ENCODE measurements around the gene RPE.

RPE gene

GRCh38 chr2:210003359-210003758 is 921 bp downstream of the RPE start:
- DNase-seq = no peak

- DNase-seq = no peak
These were observed 2.4 kb downstream of the RPE start for GRCh38 chr2:210004881-210005280.

GRCh38 chr2:210007895-210008294 is 5.5 kb downstream of the RPE start:
- no peak for DNase-seq

- DNase-seq = no peak
These were observed 6.7 kb downstream of the RPE start for GRCh38 chr2:210009126-210009525.

GRCh38 chr2:210009896-210010295 is 7.5 kb downstream of the RPE start:
- DNase-seq = no peak

GRCh38 chr2:210020138-210020537 is 17.7 kb downstream of the RPE start:
- DNase-seq = peak; percentile 8

- no peak for DNase-seq
These were observed 20.4 kb downstream of the RPE start for GRCh38 chr2:210022824-210023223.

GRCh38 chr2:210027608-210028007 is 25.2 kb downstream of the RPE start:
- DNase-seq = no peak

- DNase-seq = no peak
These were observed 25.7 kb downstream of the RPE start for GRCh38 chr2:210028178-210028577.

GRCh38 chr2:210034087-210034683 is 31.7 kb downstream of the RPE start:
- no peak for DNase-seq

GRCh38 chr2:210035679-210036078 is 33.2 kb downstream of the RPE start:
- DNase-seq = no peak

- no peak for DNase-seq
These were observed 35.6 kb downstream of the RPE start for GRCh38 chr2:210038078-210038477.

- DNase-seq = no peak
These were observed 44.5 kb downstream of the RPE start for GRCh38 chr2:210046851-210047500.

- no peak for DNase-seq
These were observed 47.4 kb downstream of the RPE start for GRCh38 chr2:210049831-210050230.

GRCh38 chr2:210050885-210051284 is 48.4 kb downstream of the RPE start:
- DNase-seq = no peak

GRCh38 chr2:210054696-210055095 is 52.3 kb downstream of the RPE start:
- DNase-seq = no peak

- DNase-seq = no peak
These were observed 53.4 kb downstream of the RPE start for GRCh38 chr2:210055825-210056224.

- no peak for DNase-seq
These were observed 60.9 kb downstream of the RPE start for GRCh38 chr2:210063306-210063705.

Measured in CD4-positive, alpha-beta T cell treated with Interleukin-21 for 1 hour (primary cell).